WI38 (cell line): ENCODE data around the gene TIMM23.

Source experiments
- H3K4me3 ChIP-seq: 2 replicates; pipeline ENCODE4 v1.5.1; 2011; ENCODE audit warnings: low read depth, mild to moderate bottlenecking, control low read depth, low read length
- CTCF ChIP-seq: IDR thresholded peaks from 2 replicates; pipeline ENCODE4 v1.5.1; 2012; ENCODE audit warnings: low read depth, mild to moderate bottlenecking, control low read depth, low read length

TIMM23 gene

DNA sequence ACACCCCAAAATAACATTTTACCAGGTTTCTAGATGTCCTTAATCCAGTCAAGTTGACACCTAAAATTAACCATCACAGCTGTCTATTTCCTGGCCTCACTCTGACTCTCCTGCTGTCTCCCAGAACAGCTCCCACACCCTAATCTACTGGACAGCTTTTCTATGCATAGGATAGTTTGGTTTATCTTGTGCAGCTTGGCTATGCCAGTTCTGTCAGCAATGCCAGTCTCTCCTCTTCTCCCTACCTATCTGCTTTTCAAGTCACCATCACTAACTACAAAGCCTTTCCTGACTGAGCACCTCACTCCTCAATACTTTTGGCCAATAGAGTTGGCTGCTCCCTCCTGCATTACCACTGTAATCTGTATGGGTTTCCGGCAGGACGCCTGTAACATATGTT, 53.1 kb downstream of the TIMM23 start:
- no peak overlapping the region for H3K4me3 ChIP-seq
- no peak for TF ChIP-seq CTCF

- no peak overlapping the region for H3K4me3 ChIP-seq
- no peak for TF ChIP-seq CTCF
Observed at GRCh38 chr10:46026106-46026505, 53.8 kb downstream of the TIMM23 start.

DNA sequence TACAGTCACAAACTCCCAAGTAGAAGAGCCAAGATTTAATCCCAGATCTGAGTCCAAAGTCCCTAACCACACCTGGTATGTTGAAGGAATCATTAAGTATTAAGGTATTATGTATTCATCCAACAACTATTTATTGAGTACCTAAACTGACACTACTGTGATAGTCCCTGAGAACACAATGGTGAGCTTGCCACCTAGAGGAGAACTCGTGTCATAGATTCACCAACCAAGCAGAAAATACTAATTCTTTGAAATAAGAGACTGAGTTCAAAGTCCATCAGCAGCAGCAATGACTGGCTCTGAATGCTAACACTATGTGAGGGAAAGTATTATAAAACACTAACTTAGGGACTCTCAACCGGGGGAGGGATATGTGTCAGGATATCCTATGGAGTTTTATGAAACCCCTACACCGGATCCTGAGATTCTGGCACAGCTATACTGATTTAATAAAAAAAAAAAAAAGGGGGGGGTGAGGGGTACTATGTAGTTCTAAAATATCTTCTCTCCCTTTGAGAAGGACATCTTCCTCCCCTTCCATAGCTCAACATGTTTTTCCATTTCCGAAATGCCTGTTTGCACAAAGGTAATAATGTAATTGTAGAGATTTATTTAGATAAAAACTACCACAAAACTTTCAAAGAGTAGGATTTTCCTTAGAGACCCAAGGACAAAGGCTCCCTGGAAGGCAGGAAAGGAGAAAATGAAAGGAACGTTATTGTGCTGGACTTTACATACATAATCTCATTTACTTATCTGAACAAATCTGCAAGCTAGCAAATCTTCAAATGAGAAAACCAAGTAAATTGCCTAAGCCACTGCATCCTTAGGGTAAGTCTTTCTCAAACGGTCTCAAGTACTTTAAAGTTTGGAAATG, 56.5 kb downstream of the TIMM23 start:
- TF ChIP-seq CTCF = peak; percentile 33

DNA sequence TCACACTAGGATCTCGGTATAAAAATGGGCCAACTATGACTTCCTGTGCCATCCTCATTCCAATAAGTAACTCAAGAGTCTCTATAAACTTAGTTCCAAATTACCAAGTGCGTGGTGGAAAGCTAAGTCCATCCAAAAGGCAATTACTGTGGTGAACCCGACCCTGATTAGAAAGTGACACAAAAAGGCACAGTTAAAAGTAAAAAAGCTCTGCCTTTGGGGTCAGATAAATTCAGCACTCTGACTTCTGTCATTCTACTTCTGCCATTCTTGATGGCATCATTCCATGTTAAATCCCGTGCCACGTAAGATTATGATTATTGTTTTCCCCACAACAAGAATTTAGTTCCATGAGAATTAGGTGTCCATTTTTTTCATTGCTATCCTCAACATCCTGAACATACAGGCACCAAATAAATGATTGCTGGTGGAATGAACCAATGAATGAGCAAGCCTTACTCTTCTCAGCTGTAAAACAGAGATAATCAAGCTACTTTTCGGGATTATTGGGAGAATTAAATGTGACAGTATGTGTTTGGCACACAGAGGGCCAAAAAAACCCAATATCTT, 57.3 kb downstream of the TIMM23 start:
- H3K4me3 ChIP-seq = peak overlapping the region; percentile 87
- TF ChIP-seq CTCF = no peak

More for the DNA sequence above, 56.5 kb downstream of the TIMM23 start:
- H3K4me3 ChIP-seq = peak overlapping the region; percentile 87

GRCh38 chr10:46030091-46030937, 58.0 kb downstream of the TIMM23 start, which contains the start of gene NCOA4:
TSS of gene NCOA4 (minus strand) at chr10:46030623. CDS start at chr10:46016680, 13,943 bp downstream.
- peak; percentile 82 for TF ChIP-seq CTCF

DNA sequence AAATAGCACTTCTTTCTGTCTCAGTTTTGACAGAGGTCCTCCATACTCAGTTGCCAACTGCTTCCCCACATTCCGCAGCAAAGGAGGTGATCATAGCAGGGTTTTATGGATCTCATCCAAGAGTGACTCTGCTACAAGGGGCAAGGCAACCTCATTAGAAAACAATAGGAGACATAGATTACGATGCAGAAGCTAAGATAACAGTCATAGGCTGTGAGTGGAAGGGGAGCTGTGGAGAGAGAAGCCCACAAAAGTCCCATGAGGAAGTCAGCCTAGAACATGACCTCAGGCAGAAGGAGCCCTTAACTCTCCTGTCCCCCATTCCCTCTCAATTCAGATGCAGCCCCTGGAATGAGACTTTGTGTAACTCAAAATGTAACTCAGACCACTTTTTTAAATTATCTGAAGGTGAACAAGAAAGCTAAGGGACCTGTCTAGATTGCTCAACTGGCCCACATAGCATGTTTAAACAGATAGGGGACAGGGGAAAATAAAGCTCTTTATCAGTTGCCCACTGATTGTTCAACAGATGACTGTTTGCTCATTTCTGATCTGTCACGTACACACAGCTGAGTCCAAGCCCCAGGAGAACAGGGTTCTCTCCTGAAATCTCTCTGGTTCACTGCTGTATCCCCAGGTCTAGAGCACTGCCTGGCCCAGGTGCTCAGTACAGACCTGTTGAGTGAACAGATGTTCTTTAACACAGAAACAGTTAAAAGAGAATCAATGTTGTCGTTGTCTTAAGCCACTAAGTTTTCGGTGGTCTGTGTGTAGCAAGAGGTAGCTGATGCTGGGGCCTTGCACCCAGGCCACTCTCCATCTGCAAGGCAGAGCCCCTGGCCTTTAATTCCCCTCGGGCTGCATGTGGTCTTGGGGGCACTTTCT, 59.6 kb downstream of the TIMM23 start:
- no peak for TF ChIP-seq CTCF
- no peak overlapping the region for H3K4me3 ChIP-seq

More at GRCh38 chr10:46030091-46030937, 58.0 kb downstream of the TIMM23 start, which contains the start of gene NCOA4:
- peak within 1 kb of the TSS; percentile 87 for H3K4me3 ChIP-seq
